SK-N-SH treated with all-trans-retinoic acid at 6 μM for 48 hours (cell line): ENCODE data around the gene C1orf94.

Experiments used
- ATAC-seq: fragments of 200-7000 bp; cut with Tn5 transposase; 3 replicates; pipeline ENCODE4 v1.9.1; 2020; ENCODE audit warnings: mild to moderate bottlenecking, moderate library complexity
- ARNTL ChIP-seq: fragments of 450-650 bp; formaldehyde crosslinking; IDR thresholded peaks from 2 replicates; pipeline ENCODE4 v1.5.0; 2020; ENCODE audit warnings: low read depth, mild to moderate bottlenecking, moderate library complexity, borderline replicate concordance
- BACH2 ChIP-seq: fragments of 250-450 bp; sonication (Bioruptor Pico); IDR thresholded peaks from 2 replicates; pipeline ENCODE4 v1.9.0; 2021; ENCODE audit warnings: mild to moderate bottlenecking, borderline replicate concordance
- ESRRG ChIP-seq: fragments of 250-450 bp; sonication (Bioruptor Pico); IDR thresholded peaks from 2 replicates; pipeline ENCODE4 v1.6.1; 2021; ENCODE audit warnings: mild to moderate bottlenecking
- GLIS3 ChIP-seq: fragments of 250-450 bp; sonication (Bioruptor Pico); IDR thresholded peaks from 2 replicates; pipeline ENCODE4 v1.5.0; 2020; ENCODE audit warnings: mild to moderate bottlenecking, moderate library complexity
- ISL1 ChIP-seq: fragments of 250-450 bp; sonication (Bioruptor Pico); IDR thresholded peaks from 2 replicates; pipeline ENCODE4 v2.1.2; 2022; ENCODE audit warnings: mild to moderate bottlenecking, moderate library complexity
- PPARA ChIP-seq: fragments of 250-450 bp; sonication (Bioruptor Pico); IDR thresholded peaks from 2 replicates; pipeline ENCODE4 v1.5.0; 2020; ENCODE audit warnings: mild to moderate bottlenecking, borderline replicate concordance
- TOX ChIP-seq: fragments of 250-450 bp; sonication (Bioruptor Pico); IDR thresholded peaks from 2 replicates; pipeline ENCODE4 v1.8.0; 2021; ENCODE audit warnings: mild to moderate bottlenecking, moderate library complexity, borderline replicate concordance
- ZC3H10 ChIP-seq: fragments of 250-450 bp; sonication (Bioruptor Pico); IDR thresholded peaks from 2 replicates; pipeline ENCODE4 v1.5.1; 2021; ENCODE audit warnings: mild to moderate bottlenecking, moderate library complexity
- ZFP3 ChIP-seq: fragments of 250-450 bp; sonication (Bioruptor Pico); IDR thresholded peaks from 2 replicates; pipeline ENCODE4 v1.5.0; 2020; ENCODE audit warnings: mild to moderate bottlenecking, moderate library complexity
- ZFP30 ChIP-seq: fragments of 450-650 bp; formaldehyde crosslinking; IDR thresholded peaks from 2 replicates; pipeline ENCODE4 v1.5.0; 2022; ENCODE audit warnings: mild to moderate bottlenecking, moderate library complexity
- ZNF565 ChIP-seq: fragments of 450-650 bp; formaldehyde crosslinking; conservative IDR thresholded peaks from 2 replicates; pipeline ENCODE4 v1.5.0; 2020; ENCODE audit warnings: low read depth, mild to moderate bottlenecking, moderate library complexity
- ZNF70 ChIP-seq: fragments of 450-650 bp; formaldehyde crosslinking; IDR thresholded peaks from 2 replicates; pipeline ENCODE4 v1.5.0; 2020; ENCODE audit warnings: mild to moderate bottlenecking, moderate library complexity
- ZNF8 ChIP-seq: fragments of 450-650 bp; formaldehyde crosslinking; IDR thresholded peaks from 2 replicates; pipeline ENCODE4 v1.5.0; 2020; ENCODE audit warnings: mild to moderate bottlenecking, moderate library complexity
- TF ChIP-seq, protein P1 (sequence below): fragments of 250-450 bp; sonication (Bioruptor Pico); IDR thresholded peaks from 2 replicates; pipeline ENCODE4 v1.8.0; 2020; ENCODE audit warnings: mild to moderate bottlenecking, moderate library complexity, borderline replicate concordance
- TF ChIP-seq, protein P2 (sequence below): fragments of 250-450 bp; sonication (Bioruptor Pico); IDR thresholded peaks from 2 replicates; pipeline ENCODE4 v1.5.1; 2020; ENCODE audit warnings: low read depth, mild to moderate bottlenecking, moderate library complexity

Gene C1orf94, protein sequence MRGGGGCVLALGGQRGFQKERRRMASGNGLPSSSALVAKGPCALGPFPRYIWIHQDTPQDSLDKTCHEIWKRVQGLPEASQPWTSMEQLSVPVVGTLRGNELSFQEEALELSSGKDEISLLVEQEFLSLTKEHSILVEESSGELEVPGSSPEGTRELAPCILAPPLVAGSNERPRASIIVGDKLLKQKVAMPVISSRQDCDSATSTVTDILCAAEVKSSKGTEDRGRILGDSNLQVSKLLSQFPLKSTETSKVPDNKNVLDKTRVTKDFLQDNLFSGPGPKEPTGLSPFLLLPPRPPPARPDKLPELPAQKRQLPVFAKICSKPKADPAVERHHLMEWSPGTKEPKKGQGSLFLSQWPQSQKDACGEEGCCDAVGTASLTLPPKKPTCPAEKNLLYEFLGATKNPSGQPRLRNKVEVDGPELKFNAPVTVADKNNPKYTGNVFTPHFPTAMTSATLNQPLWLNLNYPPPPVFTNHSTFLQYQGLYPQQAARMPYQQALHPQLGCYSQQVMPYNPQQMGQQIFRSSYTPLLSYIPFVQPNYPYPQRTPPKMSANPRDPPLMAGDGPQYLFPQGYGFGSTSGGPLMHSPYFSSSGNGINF

DNA sequence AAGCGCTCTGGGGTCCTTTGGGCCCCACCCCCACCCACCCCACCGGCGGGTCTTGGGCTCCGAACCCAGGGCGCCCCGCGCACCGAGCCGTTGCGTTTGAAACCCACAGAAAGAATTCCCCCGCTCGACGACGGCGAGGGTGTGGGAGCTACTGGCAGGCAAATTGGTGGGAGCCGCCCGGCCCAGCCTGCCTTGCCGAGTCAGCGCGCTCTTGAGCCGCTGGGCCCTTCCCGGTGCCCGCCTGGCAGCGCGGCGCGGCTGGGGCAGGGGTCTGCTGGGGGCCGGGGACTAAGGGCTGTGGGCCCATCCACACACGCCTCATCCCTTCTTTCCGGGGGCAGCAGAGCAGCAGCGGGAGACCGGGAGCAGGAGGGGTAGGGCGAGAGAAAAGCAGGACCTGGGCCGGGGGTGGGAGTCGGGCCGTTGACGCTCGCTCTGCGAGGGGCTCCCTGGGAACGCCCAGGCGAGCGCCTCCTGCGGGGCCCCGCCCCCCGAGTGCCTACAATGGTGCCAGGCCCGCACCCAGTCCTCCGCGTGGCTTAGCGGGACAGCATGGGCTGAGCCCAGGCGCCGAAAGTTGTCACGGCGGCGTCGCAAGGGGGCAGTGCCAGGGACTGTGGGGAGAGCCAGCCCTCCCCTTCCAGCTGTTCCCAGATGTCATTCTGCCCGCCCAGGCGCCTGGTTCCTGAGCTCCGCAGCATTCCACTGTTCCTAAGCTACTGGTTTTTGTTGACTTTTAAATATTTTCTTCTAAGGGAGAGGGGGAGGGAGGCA is at the start of gene C1orf94:
Gene C1orf94, plus strand, starts transcription at position 78 of the 774 bp plus-strand sequence. CDS start 883 bp downstream, outside the sequence.
- TF ChIP-seq, protein P1, sequence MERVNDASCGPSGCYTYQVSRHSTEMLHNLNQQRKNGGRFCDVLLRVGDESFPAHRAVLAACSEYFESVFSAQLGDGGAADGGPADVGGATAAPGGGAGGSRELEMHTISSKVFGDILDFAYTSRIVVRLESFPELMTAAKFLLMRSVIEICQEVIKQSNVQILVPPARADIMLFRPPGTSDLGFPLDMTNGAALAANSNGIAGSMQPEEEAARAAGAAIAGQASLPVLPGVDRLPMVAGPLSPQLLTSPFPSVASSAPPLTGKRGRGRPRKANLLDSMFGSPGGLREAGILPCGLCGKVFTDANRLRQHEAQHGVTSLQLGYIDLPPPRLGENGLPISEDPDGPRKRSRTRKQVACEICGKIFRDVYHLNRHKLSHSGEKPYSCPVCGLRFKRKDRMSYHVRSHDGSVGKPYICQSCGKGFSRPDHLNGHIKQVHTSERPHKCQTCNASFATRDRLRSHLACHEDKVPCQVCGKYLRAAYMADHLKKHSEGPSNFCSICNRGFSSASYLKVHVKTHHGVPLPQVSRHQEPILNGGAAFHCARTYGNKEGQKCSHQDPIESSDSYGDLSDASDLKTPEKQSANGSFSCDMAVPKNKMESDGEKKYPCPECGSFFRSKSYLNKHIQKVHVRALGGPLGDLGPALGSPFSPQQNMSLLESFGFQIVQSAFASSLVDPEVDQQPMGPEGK (CRISPR knock-in tag): no peak
- TF ChIP-seq ZNF565 (CRISPR knock-in tag): no peak
- no peak for TF ChIP-seq ISL1
- no peak for ATAC-seq

DNA sequence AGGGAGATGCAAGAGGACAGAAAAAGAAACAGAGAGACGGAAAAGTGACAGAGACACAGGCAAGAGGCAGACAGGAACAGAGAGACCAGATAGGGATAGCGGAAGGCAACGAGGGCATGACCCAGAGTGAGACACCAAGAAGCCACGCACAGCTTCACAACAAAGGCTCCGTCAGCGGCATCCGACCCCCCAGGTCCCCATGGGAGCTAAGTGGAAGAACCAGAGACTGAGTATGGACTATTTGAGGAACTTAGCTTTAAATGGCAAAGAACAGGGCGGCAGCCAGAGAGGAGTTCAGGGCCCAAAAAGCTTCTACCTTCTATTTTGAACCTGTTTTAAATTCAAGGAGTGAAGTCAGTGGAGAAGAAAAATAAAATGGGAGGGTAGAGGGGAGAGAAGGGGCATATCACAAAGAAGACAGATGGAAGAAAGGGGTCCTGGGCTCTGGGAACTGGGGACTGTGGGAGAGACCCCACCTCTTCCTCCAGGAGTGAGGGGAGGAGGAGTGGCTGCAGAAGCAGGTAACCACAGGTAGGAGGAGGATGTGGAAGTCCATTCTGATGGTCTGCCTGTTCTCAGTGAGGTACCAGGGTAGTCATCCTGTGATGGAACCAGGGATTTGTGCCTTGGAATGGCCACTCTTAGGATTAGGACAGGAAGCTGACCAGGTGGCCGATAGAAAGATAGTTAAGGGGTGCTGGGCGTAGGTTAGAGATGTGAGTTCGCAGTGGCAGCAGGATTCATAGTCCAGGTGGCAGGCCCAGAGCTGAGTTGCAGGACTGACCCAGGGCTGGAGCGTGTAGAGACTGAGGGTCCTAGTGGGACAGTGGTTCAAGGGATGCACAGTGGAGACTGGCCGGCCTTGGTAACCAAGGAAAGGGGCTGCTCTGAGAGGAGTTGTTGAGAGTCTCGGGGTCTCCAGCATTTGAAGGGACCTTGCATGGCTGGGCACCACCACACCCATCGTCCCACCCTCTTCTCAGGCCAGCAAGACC is 49.4 kb upstream of the C1orf94 start:
- no peak for ATAC-seq
- TF ChIP-seq ZNF8 (no peak), ZNF565 (CRISPR knock-in tag) (no peak), GLIS3 (no peak), ESRRG (CRISPR knock-in tag) (no peak), ISL1 (no peak), ZFP3 (CRISPR knock-in tag) (no peak), ARNTL (CRISPR knock-in tag) (no peak), ZC3H10 (CRISPR knock-in tag) (no peak)
- TF ChIP-seq, protein P1 (CRISPR knock-in tag): no peak
- TF ChIP-seq, protein P2, sequence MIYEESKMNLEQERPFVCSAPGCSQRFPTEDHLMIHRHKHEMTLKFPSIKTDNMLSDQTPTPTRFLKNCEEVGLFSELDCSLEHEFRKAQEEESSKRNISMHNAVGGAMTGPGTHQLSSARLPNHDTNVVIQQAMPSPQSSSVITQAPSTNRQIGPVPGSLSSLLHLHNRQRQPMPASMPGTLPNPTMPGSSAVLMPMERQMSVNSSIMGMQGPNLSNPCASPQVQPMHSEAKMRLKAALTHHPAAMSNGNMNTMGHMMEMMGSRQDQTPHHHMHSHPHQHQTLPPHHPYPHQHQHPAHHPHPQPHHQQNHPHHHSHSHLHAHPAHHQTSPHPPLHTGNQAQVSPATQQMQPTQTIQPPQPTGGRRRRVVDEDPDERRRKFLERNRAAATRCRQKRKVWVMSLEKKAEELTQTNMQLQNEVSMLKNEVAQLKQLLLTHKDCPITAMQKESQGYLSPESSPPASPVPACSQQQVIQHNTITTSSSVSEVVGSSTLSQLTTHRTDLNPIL (CRISPR knock-in tag): no peak

- ATAC-seq: no peak
- TF ChIP-seq TOX (CRISPR knock-in tag) (no peak), PPARA (no peak), ZNF70 (CRISPR knock-in tag) (no peak), ZC3H10 (CRISPR knock-in tag) (no peak), ZNF8 (no peak), GLIS3 (no peak), ZFP3 (CRISPR knock-in tag) (no peak), ZNF565 (CRISPR knock-in tag) (no peak), ZFP30 (CRISPR knock-in tag) (no peak), BACH2 (CRISPR knock-in tag) (no peak)
- TF ChIP-seq, protein P1 (CRISPR knock-in tag): no peak
Observed at GRCh38 chr1:34128186-34128889, 48.4 kb upstream of the C1orf94 start.
